Superior temporal gyrus (tissue), 1 donor: ENCODE data around the gene SMIM41.

Source experiments
- DNase-seq: peaks from one replicate; pipeline ENCODE4 v3.0.0-alpha.2; 2016; ENCODE audit errors: extremely low spot score

The SMIM41 gene

DNA sequence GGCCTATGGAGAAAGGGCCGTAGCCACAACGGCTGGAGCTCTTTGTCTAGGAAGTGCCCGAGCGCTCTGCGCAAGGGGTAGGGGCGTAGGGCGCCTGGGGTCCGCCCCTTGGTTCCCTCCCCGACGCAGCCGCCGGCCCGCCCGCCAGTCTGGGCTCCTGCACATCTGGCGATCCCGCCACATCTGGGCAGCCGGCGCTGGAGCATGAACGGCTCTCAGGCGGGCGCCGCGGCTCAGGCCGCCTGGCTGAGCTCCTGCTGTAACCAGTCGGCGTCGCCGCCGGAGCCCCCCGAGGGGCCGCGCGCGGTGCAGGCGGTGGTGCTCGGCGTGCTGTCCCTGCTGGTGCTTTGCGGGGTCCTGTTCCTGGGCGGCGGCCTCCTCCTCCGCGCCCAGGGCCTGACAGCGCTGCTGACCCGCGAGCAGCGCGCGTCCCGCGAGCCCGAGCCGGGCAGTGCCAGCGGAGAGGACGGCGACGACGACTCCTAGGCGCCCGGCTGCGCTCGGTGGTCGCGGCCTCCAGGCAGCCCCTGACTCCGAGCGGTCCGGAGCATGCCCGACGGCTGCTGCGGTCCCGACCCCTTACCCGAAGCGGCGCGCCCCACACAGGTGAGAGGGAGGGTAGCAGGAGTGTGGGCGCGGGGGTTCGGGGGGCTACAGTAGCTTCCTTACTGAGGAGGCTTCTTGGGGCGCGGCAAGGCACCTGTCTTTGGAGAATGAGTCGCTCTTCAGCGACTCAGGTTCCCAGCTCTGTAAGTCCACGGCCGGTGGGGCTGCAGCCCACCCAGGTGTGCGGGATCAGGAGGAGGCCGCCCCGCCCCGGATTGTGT, at the start of gene SMIM41:
TSS of gene SMIM41 (plus strand) at position 129 of the 827 bp plus-strand sequence. CDS start at position 205, 76 bp downstream.
- no peak for DNase-seq

DNA sequence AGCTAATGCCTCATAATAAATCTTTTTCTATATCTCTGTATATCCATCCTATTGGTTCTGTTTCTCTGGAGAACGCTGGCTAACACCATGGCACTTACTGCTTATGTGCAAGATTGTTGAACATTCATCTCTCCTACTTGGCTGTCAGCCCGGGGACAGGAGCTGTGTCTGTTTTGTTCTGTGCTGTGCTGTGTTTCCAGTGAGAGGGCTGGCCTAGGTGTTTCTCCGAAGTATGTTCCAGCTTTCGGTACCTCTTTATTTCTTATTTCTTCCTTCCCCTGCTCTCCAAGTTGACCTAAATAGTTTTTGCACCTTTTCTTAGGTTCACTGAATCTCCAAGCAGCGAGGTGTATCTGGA, 47.1 kb upstream of the SMIM41 start:
- peak; percentile 80 for DNase-seq

DNA sequence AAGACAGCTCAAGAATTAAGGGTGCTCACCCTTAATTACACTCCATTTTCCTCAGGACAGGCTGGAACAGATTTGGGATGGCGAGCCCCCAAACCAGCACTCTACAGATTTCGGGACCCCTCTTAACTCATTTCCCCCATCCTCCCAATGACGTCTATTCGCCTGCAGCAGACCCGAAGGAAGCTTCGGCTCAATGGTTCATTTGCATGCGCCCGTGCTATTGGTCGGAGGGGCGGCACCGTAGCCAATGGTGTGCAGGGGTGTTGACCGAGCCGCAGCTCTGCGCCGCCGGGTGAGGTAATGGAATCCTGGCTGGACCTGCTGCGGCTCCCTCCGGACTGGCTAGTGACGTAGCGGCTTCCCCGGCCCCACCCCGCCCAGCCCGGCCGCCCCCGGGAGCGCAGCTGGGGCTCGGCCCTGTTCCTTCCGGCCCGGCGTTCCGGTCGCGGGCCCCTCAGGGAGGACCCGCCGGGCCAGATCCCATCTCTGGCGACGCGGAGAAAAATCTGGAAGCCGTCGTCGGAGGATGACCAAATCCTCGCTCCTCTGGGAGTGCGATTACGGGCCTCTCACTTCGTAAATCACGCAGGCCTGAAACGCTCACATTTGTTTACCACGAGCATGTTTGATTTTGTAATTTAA, 46.6 kb upstream of the SMIM41 start:
- DNase-seq: peak; percentile 96

DNA sequence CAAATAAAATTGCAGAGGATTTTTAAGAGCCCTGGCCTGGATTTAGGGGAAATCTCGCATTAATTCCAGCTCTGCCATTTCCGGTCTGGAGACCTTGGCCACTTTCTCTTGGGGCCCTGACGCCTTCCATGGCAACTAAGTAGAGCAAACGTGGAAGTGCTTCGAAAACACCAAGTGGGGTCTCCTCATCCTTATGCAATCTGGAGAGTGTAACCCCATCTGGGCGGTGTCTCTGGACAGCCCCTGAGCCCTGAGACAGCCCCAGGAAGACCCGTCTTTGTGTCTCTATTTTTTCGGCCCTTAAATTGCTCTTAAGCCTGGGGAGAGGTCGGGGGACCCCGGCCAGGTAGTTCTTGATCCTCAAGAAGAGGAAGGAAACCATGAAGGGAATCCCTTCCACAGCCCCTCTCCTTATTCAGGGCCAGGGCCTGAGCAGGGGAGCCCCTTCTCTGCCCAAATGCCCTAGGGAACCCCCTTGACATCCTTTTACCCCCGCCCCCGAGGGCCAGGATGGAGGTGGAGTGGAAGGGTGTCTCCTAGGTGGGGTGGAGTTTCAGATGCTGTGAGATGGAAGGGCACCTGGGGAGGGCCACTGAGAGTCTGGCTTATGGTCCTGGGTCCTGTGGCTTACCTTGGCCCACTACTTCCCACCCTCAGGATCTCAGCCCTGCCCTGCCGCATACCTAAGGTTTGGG, 45.9 kb upstream of the SMIM41 start:
- no peak for DNase-seq

DNA sequence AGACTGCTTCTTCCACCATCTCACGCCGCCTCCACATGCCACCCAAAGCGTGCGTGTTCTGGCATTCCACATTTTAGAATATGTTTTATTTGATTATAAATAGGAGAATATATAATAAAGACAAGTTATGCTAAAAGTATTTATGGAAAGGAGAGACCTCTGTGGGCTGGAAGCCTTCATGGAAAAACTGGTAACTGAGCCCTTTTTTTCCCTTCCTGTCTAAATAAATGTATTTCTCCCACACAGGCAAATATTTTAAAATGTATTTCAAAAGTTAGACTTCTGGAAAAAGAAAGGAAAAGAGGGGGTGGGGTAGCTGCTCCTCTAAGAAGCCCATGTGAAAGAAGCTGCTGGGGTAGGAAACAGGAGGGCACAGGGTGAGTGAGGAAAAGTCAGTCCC, 44.3 kb upstream of the SMIM41 start:
- DNase-seq: no peak

DNA sequence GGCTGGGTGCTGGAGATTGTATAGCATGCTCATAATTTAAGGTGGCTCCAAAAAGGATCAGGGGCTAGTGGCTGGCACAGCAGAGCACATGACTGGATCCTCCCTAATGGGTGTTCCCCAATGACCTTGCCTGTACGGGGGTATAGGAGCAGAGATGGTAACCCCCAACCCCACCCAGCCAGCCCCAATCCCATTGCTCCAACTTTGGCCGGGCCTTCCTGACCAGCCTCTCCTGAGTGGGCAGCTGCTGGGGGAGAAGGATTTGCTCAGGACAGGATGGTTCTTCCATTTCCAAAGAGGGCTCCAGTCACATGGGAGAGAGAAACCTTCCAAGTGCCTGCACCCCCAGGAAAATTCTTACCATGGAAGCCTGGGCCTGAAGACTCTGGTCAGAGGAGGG, 43.6 kb upstream of the SMIM41 start:
- DNase-seq: no peak

DNA sequence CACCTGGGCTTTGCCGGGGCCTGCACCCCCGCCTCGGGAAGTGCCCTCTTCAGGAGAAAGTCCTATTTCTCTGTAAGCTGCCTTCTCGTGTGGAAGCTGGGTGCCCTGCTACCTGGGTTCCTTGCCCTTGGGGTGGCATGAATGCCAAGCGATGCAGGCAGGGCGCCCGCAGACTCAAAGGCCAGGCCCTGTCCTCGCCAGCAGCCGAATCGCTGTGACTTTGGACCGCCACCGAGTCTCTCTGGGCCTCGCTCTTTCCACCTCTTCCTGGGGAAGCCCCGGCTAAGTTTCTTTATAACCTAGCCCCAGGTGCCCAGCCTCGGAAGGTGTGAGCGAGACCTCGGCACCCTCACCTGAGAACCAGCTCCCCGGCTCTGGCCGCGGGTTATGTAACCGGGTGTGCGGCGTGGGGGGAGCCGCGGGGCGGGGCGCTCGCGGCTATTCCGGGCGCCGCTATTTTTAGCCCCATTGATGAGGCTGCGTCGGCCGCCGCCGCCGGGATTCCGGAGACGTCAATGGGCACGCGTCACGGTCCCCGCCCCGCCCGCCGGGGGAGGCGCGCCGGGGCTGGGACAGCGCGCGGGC, 42.8 kb upstream of the SMIM41 start:
- peak; percentile 71 for DNase-seq

GRCh38 chr12:52037248-52037861, 42.1 kb upstream of the SMIM41 start:
- DNase-seq: no peak

- DNase-seq: peak; percentile 46
These were observed 41.1 kb upstream of the SMIM41 start for GRCh38 chr12:52038447-52038846.

GRCh38 chr12:52041035-52041434, 38.5 kb upstream of the SMIM41 start:
- DNase-seq: no peak

GRCh38 chr12:52041695-52042123, 37.8 kb upstream of the SMIM41 start:
- no peak for DNase-seq

GRCh38 chr12:52042706-52043385, 36.7 kb upstream of the SMIM41 start:
- DNase-seq: no peak

DNA sequence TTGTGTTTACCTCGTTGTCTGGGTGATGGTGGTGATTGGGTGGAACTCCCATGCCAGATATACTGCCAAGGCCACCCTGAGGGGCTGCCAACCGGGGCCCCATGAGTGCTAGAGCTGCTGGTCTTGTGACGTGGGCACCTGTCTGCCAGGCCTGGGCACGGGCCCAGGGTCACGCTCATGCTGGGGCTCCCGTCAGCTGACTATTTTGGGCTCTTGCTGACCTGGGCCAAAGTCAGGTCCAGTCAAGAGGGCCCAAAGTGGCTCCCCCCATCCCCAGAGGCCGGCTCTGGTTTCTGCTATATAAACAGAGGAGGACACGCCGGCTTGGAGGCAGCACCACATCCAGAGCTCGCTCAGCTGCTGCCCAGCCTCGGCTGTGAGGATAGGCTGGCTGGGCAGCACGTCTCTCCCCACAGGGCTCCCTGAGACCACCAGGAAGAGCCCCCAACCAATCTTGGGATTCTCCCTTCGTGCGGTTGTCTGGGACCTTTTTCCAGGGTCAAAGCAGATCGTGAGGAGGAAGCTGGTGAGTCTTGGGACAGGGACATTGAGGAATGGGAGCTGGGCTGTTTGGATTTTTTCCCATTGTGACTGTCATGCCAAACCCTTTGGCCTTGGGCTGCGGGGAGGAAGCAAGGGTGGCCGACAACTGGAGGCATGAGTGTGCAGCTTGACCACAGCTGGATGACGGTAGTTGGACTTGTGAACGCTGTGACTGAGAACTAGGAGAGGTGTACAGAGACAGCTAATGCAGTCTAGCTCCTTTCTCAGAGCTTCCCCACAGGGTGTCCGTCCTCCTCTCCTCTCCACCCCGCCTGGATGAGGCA, 35.9 kb upstream of the SMIM41 start:
- DNase-seq: no peak

DNA sequence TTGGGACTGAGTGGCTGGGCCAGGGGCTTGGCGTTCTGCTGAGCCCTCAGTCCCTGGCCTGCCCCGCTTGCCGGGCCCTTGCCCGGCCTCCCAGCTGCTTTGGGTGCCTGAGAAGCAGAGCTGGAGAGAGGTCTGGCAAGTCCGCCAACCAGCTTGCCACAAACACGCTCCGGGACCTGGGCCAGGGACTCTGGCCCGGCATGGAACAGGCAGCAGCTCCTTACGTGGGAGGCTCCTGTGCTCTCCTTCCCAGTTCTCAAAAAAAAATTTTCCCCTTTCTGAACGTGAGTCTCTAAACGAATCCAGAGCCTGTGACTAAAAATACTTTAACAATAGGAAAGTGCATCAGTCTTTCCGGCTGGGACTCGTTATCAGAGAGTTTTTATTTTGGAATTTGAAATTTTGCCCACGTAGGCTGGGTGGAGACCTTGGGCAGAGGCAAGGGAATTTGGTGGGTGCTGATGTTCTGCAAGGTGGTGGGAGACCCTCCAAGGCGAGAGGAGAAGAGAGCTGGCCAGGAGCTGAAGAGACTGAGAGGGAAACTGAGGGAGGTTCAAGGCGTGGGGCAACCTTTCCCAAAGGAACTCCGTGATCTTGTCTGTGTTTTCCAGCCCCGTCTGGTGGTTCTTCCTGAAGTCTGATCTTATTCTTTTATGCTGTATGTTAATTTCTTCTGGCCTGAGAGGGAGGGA, 35.1 kb upstream of the SMIM41 start:
- DNase-seq: peak; percentile 62

DNA sequence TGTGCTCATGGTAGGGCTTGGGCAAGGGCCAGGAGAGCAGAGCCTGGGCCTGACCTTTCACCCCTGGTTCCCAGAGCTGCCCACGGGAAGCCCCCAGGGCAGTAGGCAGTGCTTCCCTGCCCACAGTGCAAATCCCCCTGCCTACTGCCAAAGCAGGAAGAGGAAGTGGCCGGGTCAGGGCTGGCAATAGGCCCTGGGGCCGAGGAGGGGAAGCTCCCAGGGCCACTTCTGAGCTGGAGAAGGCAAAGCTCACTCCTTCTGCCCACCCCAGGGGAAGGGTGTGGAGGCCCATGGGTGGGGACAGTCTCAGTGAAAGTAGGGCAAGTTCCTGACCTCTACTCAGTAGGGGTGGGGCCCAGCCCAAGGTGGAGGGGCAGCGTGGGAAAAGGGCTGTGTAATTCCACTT, 33.7 kb upstream of the SMIM41 start:
- no peak for DNase-seq

DNA sequence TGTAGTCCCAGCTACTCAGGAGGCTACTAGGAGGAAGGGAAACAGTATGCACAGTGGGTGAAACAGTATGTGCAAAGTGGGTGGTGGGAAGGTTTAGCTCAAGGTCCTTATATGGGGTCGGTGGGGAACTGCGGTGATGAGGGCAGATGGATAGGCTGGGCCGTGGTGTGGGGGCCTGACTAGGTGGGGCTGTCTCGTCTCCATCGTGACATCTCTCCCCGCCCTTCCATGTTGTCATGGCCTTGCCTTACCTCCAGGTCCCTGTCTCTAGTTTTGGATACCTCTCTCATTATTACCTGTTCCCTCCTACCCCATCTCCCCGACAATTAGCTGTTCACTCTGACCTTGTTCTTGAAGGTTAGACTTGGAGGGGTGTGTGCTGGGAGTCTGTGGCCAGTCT, 32.6 kb upstream of the SMIM41 start:
- DNase-seq: no peak

- no peak for DNase-seq
These were observed 30.2 kb upstream of the SMIM41 start for GRCh38 chr12:52049286-52049685.

DNA sequence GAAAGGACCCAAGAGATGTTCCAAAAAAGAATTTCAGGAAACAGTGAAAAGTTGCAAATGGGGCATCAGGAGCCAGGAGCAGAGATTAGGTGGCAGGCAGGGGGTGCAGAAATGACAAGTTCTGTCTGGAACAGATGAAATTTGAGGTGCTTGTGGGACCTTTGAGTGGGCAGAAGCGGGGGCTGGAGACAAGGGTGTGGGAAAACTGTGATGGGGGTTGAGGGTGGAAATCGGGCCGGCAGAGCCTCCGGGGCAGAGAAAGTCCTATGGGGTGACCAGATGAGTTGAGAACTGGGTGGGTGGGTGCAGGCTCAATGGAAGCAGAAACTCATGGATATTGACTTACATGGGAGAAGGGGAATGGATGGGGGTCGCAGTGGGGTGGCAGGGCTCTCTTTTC, 29.8 kb upstream of the SMIM41 start:
- no peak for DNase-seq

DNA sequence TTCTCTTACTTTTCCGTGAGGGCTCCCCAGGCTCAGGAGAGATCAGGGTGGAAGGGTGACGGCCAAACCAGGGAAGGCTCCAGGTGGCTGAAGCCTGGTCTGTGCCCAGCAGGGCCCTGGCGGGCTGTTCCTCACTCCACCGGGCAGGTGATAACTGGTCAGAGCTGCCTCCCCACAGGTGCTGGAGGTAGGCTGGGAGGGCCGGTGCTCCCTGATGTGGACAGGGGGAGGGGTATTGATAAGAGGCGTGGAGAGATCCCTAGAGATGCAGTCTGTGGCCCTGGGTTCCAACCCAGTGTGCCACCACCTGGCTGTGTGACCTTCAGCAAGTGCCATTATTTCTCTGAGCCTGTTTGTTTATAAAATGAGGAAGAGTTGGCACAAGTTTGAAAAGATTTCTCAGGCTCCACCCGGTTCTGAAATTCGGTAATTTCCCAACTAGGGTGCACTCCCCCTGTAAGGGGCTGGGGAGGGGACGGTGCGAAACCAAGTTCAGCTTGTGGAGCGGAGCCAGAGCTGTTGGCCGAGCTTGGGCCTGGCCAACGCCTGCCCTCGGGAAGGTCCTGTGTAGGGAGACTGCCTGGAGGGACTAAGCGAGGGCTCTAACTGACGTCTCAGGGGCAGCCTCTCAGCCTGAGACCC, 29.3 kb upstream of the SMIM41 start:
- no peak for DNase-seq
